ENCODE data around the gene ZP1.

The ZP1 gene

DNA sequence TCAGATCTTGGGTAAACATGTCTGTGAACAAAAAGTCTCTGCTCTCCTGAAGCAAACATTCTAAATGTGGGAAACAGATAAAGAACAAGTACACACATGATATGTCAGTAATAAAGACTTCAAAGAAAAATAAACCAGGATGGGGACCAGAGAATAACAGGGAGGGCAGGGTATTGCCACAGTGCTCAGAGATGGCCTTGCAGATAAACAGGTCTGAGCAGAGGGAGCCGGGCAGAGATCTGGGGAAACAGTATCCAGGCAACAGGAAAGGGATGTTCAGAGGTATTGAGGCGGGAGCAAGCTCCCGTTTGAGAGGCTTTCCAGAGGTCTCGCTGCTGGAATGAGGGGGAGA, 22.5 kb upstream of the ZP1 start:
- ChIA-PET POLR2A (ENCODE audit: low non-redundant PET) (no interaction called here), CTCF (interaction anchor here (3.6 kb wide), 1 partner anchor 14 kb away, joined by 14 read pairs; no protein-coding TSS in a partner anchor)
- TF ChIP-seq, protein P1, sequence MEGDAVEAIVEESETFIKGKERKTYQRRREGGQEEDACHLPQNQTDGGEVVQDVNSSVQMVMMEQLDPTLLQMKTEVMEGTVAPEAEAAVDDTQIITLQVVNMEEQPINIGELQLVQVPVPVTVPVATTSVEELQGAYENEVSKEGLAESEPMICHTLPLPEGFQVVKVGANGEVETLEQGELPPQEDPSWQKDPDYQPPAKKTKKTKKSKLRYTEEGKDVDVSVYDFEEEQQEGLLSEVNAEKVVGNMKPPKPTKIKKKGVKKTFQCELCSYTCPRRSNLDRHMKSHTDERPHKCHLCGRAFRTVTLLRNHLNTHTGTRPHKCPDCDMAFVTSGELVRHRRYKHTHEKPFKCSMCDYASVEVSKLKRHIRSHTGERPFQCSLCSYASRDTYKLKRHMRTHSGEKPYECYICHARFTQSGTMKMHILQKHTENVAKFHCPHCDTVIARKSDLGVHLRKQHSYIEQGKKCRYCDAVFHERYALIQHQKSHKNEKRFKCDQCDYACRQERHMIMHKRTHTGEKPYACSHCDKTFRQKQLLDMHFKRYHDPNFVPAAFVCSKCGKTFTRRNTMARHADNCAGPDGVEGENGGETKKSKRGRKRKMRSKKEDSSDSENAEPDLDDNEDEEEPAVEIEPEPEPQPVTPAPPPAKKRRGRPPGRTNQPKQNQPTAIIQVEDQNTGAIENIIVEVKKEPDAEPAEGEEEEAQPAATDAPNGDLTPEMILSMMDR (conservative IDR thresholded peaks at IDR 0.05; ENCODE audit: low read depth), result no peak
- DNase-seq (ENCODE audit: low spot score), result no peak
- H3K27ac ChIP-seq, result 0 out of 2 replicates have a peak overlapping the region, but pooled peaks have one; percentile 10

DNA sequence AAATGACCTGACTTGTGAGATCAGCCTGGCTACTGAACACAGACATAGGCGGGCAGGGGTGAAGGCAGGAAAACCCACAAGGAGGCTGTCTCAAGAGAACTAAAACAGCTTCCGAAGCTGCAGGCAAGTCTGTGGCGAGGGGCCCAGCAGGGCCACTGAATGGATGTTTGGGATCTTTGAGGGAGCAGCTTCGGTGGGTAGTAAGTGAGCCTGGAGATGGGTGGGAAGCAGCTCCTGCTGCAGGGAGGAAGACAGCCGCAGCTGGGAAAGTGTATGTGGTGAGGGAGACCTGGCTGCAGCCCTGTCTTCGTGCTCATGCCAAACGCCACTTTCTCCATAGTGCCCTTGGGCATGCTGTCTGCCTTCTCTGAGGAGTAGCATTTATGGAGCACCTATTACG, 22.0 kb upstream of the ZP1 start:
- CTCF ChIA-PET, result interaction anchor here (3.6 kb wide), 1 partner anchor 14 kb away, joined by 14 read pairs; no protein-coding TSS in a partner anchor
- DNase-seq (ENCODE audit: low spot score), result no peak
- POLR2A ChIA-PET (ENCODE audit: low non-redundant PET), result no interaction called here
- 0 out of 2 replicates have a peak overlapping the region, but pooled peaks have one; percentile 10 for H3K27ac ChIP-seq
- TF ChIP-seq, protein P1 (conservative IDR thresholded peaks at IDR 0.05; ENCODE audit: low read depth), result no peak

DNA sequence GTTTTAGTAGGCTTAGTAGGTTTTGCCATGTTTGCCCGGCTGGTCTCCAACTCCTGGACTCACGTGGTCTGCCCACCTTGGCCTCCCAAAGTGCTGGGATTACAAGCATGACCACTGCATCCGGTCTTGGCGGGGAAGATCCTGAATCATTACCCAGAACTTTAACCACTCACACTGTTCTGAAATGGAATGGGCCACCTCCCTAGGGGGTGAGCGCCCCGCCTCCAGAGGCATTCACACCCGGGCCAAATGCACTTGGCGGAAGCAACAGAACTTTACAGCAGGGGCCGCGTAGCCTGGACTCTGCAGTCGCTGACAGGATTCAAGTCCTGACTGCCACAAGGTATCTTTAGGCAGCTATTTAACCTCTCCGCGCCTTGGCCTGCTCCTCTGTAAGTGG, 20.1 kb upstream of the ZP1 start:
- CTCF ChIA-PET, result no interaction called here
- POLR2A ChIA-PET (ENCODE audit: low non-redundant PET), result no interaction called here
- no peak for DNase-seq (ENCODE audit: low spot score)
- TF ChIP-seq, protein P1 (conservative IDR thresholded peaks at IDR 0.05; ENCODE audit: low read depth), result no peak
- no peak overlapping the region for H3K27ac ChIP-seq

DNA sequence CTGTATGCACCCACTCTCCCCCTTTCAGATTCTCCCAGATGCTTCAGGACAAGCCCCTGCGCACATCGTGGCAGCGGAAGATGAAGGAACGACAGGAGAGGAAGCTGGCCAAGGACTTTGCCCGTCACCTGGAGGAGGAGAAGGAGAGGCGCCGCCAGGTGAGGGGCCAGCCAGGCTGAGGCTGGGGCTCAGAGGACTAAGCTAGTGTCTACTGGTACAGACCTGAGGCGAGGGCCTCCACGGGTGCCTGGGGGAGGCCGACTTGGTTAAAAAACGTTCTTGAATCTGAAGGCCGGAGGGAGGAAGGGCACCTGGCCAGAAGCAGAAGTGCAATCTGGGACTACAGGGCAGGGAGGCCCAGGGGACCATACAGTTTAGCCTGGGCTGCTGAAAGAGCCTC, 19.4 kb upstream of the ZP1 start:
- DNase-seq (ENCODE audit: low spot score), result no peak
- CTCF ChIA-PET, result interaction anchor here (0.5 kb wide), 1 partner anchor 549 kb away, joined by 7 read pairs; no protein-coding TSS in a partner anchor
- TF ChIP-seq, protein P1 (conservative IDR thresholded peaks at IDR 0.05; ENCODE audit: low read depth), result no peak
- no peak overlapping the region for H3K27ac ChIP-seq
- POLR2A ChIA-PET (ENCODE audit: low non-redundant PET), result no interaction called here

DNA sequence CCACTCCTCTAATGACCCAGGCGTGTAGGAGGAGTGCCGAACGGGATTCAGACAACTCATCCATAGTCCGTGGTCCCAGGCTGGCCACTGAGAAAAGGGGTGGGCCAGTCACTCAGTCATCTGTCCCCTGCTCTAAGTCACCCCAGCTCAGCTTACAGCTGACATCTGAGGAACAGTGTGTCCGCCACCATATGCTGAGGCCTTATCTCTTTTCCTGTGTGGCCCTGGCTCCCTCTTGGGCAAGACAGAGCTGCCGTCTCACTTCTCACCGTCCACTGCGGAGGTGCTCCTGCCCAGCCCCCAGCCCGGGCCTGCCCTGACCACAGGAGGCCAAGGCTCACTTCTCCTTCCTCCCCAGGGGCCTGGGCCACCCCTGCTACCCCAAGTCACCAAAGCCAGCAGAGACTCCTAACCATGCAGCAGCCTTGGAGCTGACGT, 18.6 kb upstream of the ZP1 start:
- ChIA-PET CTCF (interaction anchor here (0.7 kb wide), 1 partner anchor 73 kb away, joined by 3 read pairs; no protein-coding TSS in a partner anchor), POLR2A (ENCODE audit: low non-redundant PET) (no interaction called here)
- DNase-seq (ENCODE audit: low spot score), result no peak
- TF ChIP-seq, protein P1 (conservative IDR thresholded peaks at IDR 0.05; ENCODE audit: low read depth), result no peak
- H3K27ac ChIP-seq, result no peak overlapping the region

DNA sequence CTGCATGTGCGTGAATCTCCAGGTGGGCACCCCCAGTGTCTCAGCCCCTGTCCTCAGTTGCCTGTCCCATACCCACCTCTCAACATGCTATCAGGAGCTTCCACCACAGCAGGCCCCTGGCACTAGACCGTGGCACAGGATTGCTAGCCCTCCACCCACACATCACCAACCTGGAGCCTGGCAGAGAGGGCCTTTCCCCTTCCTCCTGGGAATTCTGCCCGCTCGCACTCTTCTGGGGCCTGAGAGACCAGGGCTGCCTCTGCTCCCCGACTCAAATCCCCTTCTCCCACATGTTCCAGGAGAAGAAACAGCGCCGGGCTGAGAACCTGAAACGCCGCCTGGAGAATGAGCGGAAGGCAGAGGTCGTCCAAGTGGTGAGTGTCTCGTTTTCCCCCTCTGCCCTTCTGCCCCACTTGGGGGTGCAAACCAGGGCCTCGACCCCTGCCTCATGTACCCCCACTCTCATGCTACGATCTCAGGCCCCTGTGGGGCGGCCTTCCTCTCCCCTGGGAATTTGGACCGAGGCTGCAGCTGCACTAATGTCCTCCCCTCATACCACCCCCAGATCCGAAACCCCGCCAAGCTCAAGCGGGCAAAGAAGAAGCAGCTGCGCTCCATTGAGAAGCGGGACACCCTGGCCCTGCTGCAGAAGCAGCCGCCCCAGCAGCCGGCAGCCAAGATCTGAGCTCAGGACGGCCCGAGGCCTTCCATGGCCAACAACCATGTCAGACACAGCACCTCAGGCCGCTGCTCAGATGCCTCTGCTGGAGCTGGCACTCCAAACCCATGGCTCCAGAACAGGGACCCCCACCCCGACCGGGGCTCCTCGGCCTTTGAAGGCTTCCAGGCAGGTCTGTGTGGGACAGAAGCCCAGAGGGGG, 17.5 kb upstream of the ZP1 start:
- CTCF ChIA-PET, result interaction anchor here (1.5 kb wide), 1 partner anchor 49 kb away, joined by 4 read pairs; no protein-coding TSS in a partner anchor
- POLR2A ChIA-PET (ENCODE audit: low non-redundant PET), result no interaction called here
- DNase-seq (ENCODE audit: low spot score), result no peak
- TF ChIP-seq, protein P1 (conservative IDR thresholded peaks at IDR 0.05; ENCODE audit: low read depth), result no peak
- no peak overlapping the region for H3K27ac ChIP-seq
